ENCODE measurements around the gene SCUBE1. TPM values are rescaled to one million over a fixed set of nuclear protein-coding genes. Genes with fewer than 3 reads are reported as not detected.

The SCUBE1 gene
- total RNA-seq, 2 experiments from 2014 or later, result not detected

GRCh38 chr22:43154887-43155536 lies 188.2 kb downstream of the SCUBE1 start:
- Histone ChIP-seq H3K36me3 (ENCODE audit: insufficient read depth, low read length) (no peaks in the 10 kb centered on the region), H4K20me1 (ENCODE audit: insufficient read depth, low read length) (no peaks in the 10 kb centered on the region)

GRCh38 chr22:43153899-43154298 lies 189.3 kb downstream of the SCUBE1 start:
- CTCF ChIA-PET (ENCODE audit: unreplicated experiment), result no interaction called here
- POLR2A ChIA-PET, result no interaction called here
- BruUV-seq (replicated peaks), result TSS peak; percentile 63
- TF ChIP-seq EZH2phosphoT487 (IDR thresholded peaks at IDR 0.05; ENCODE audit: borderline replicate concordance, low read depth, low read length) (no peak), CTCF (conservative IDR thresholded peaks at IDR 0.05; ENCODE audit: low read length) (no peak)
- DNase-seq (ENCODE audit: low spot score), result no peak
- Histone ChIP-seq H3K4me1 (ENCODE audit: insufficient read depth, low read length, poor library complexity, severe bottlenecking) (peaks cover 14% of the 10 kb centered on the region), H3K27ac (ENCODE audit: low read depth, low read length, poor library complexity, severe bottlenecking) (no peak overlapping the region), H3K36me3 (ENCODE audit: insufficient read depth, low read length) (no peaks in the 10 kb centered on the region), H3K9me3 (ENCODE audit: low read length) (no peaks in the 10 kb centered on the region), H4K20me1 (ENCODE audit: insufficient read depth, low read length) (no peaks in the 10 kb centered on the region), H3K9me2 (ENCODE audit: insufficient read depth, low read length) (no peaks in the 10 kb centered on the region), H3K4me3 (ENCODE audit: low read depth, low read length, poor library complexity, severe bottlenecking) (no peak overlapping the region), H3K4me2 (ENCODE audit: low read length) (peak overlapping the region; percentile 20; the same call in 1 of the 2 replicates), H3K79me2 (ENCODE audit: insufficient read depth, low read depth, low read length) (no peaks in the 10 kb centered on the region), H2AFZ (ENCODE audit: low read length) (no peak overlapping the region)
- intact Hi-C loops (cut with micrococcal nuclease; ENCODE audit: unreplicated experiment), result no loop called here

More at GRCh38 chr22:43154887-43155536, 188.2 kb downstream of the SCUBE1 start:
- no peaks in the 10 kb centered on the region for H3K9me3 ChIP-seq (ENCODE audit: low read length)
- CTCF ChIA-PET (ENCODE audit: unreplicated experiment), result interaction anchor here (0.6 kb wide), 1 partner anchor 44 kb away, joined by 5 read pairs; no protein-coding TSS in a partner anchor
- no peak overlapping the region for H2AFZ ChIP-seq (ENCODE audit: low read length)
- TF ChIP-seq CTCF (conservative IDR thresholded peaks at IDR 0.05; ENCODE audit: low read length), result no peak
- TF ChIP-seq EZH2phosphoT487 (IDR thresholded peaks at IDR 0.05; ENCODE audit: borderline replicate concordance, low read depth, low read length), result no peak
- BruUV-seq (replicated peaks), result no TSS peak
- POLR2A ChIA-PET, result no interaction called here
- H3K9me2 ChIP-seq (ENCODE audit: insufficient read depth, low read length), result no peaks in the 10 kb centered on the region
- H3K4me3 ChIP-seq (ENCODE audit: low read depth, low read length, poor library complexity, severe bottlenecking), result no peak overlapping the region
- H3K27ac ChIP-seq (ENCODE audit: low read depth, low read length, poor library complexity, severe bottlenecking), result no peak overlapping the region
- intact Hi-C loops (cut with micrococcal nuclease; ENCODE audit: unreplicated experiment), result no loop called here
- no peak for DNase-seq (ENCODE audit: low spot score)
- no peak overlapping the region for H3K4me2 ChIP-seq (ENCODE audit: low read length)
- H3K79me2 ChIP-seq (ENCODE audit: insufficient read depth, low read depth, low read length), result no peaks in the 10 kb centered on the region
- peaks cover 12% of the 10 kb centered on the region for H3K4me1 ChIP-seq (ENCODE audit: insufficient read depth, low read length, poor library complexity, severe bottlenecking)

DNA sequence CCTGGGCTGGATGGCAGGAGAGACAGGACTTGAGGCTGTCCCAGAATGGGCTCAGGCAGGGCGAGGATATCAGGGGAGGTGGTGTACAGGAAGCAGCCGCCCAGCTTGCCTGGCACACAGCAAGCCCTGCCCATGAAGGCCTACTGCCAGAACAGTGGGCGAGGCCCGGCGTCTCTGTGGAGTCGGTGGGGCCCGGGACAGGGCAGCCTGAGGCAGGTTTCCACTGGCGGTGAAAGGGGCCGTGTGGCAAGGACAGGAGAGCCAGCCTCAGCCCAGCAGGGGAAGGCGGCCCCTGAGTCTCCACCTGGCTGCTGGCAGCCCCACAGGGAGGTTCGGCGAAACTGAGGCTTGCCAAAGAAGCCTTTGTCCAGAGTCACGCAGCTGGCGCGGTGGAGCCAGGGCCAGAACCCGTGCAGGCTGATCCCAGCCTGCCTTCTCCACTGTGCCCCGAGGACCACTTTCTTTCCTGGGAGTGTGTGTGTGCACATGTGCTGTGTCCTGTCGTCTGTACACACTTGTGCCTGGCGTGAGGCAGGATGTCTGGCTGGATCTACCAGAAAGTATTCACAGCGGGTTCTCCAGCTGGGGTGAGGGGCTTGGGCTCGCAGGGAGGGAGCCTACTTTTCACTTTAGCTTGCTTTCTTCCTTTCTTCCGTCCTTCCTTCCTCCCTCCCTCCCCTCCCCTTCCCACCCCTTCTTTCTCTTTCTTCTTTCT lies 190.7 kb downstream of the SCUBE1 start:
- no peaks in the 10 kb centered on the region for H3K9me2 ChIP-seq (ENCODE audit: insufficient read depth, low read length)
- TF ChIP-seq EZH2phosphoT487 (IDR thresholded peaks at IDR 0.05; ENCODE audit: borderline replicate concordance, low read depth, low read length) (no peak), CTCF (conservative IDR thresholded peaks at IDR 0.05; ENCODE audit: low read length) (no peak)
- no TSS peak for BruUV-seq (replicated peaks)
- H3K4me2 ChIP-seq (ENCODE audit: low read length), result peak overlapping the region; percentile 64
- peak overlapping the region; percentile 68 for H3K4me3 ChIP-seq (ENCODE audit: low read depth, low read length, poor library complexity, severe bottlenecking)
- H2AFZ ChIP-seq (ENCODE audit: low read length), result peak overlapping the region; percentile 28; the same call in 1 of the 2 replicates
- no peak overlapping the region for H3K27ac ChIP-seq (ENCODE audit: low read depth, low read length, poor library complexity, severe bottlenecking)
- H3K9me3 ChIP-seq (ENCODE audit: low read length), result no peaks in the 10 kb centered on the region
- H3K36me3 ChIP-seq (ENCODE audit: insufficient read depth, low read length), result no peaks in the 10 kb centered on the region
- H3K4me1 ChIP-seq (ENCODE audit: insufficient read depth, low read length, poor library complexity, severe bottlenecking), result peaks cover 27% of the 10 kb centered on the region
- ChIA-PET POLR2A (no interaction called here), CTCF (ENCODE audit: unreplicated experiment) (no interaction called here)
- DNase-seq (ENCODE audit: low spot score), result peak; percentile 33
- no peaks in the 10 kb centered on the region for H3K79me2 ChIP-seq (ENCODE audit: insufficient read depth, low read depth, low read length)
- no peaks in the 10 kb centered on the region for H4K20me1 ChIP-seq (ENCODE audit: insufficient read depth, low read length)
- intact Hi-C loops (cut with micrococcal nuclease; ENCODE audit: unreplicated experiment), result no loop called here
